Measurements from ENCODE around the gene VSIG10.

- TF ChIP-seq CTCF (IDR thresholded peaks at IDR 0.05; ENCODE audit: low read length) (no peak), EZH2 (optimal IDR thresholded peaks at IDR 0.05; ENCODE audit: low read depth, low read length) (no peak)
These were observed 1.7 kb downstream of the VSIG10 start for GRCh38 chr12:118102070-118102469.
